HepG2 (cell line): ENCODE measurements around the gene GRB7. TPM values are rescaled to one million over a fixed set of nuclear protein-coding genes. Genes with fewer than 3 reads are reported as not detected.

Source experiments
- ARNT2 ChIP-seq: sonication (generic); formaldehyde crosslinking; IDR thresholded peaks from 2 replicates; pipeline ENCODE4 v1.8.0; 2022; ENCODE audit warnings: mild to moderate bottlenecking, low read depth, missing genetic modification reagents, moderate library complexity
- HNRNPLL ChIP-seq: fragments of 200-400 bp; formaldehyde crosslinking; IDR thresholded peaks from 2 replicates; pipeline ENCODE4 v1.6.1; 2017; ENCODE audit warnings: mild to moderate bottlenecking, low read depth, low read length; ENCODE audit not compliant: poor library complexity, severe bottlenecking
- MTA3 ChIP-seq: sonication (generic); formaldehyde crosslinking; IDR thresholded peaks from 2 replicates; pipeline ENCODE4 v1.4.0; 2020; ENCODE audit warnings: missing genetic modification reagents
- POLR2A ChIP-seq, 2 experiments: IDR thresholded peaks; 2 replicates each; pipeline ENCODE4 v1.6.1; 2011; ENCODE audit warnings: low read depth in 2 of 2, low read length in 2 of 2, mild to moderate bottlenecking in 1 of 2, moderate library complexity in 1 of 2; ENCODE audit not compliant: insufficient read depth in 1 of 2
- PPARG ChIP-seq: conservative IDR thresholded peaks from 2 replicates; pipeline ENCODE4 v1.6.1; 2016; ENCODE audit warnings: missing biosample characterization, missing genetic modification reagents
- RBAK ChIP-seq: sonication (generic); formaldehyde crosslinking; IDR thresholded peaks from 2 replicates; pipeline ENCODE4 v1.5.1; 2020; ENCODE audit warnings: mild to moderate bottlenecking, missing genetic modification reagents
- RCOR2 ChIP-seq: IDR thresholded peaks from 2 replicates; pipeline ENCODE4 v1.6.1; 2016; ENCODE audit warnings: missing biosample characterization, missing genetic modification reagents
- SMARCC2 ChIP-seq: fragments of 450-650 bp; IDR thresholded peaks from 2 replicates; pipeline ENCODE4 v1.6.1; 2017; ENCODE audit warnings: antibody characterized with exemption, mild to moderate bottlenecking
- SRSF9 ChIP-seq: fragments of 200-400 bp; formaldehyde crosslinking; IDR thresholded peaks from 2 replicates; pipeline ENCODE4 v1.6.1; 2018; ENCODE audit warnings: borderline replicate concordance, mild to moderate bottlenecking, low read depth, low read length; ENCODE audit not compliant: insufficient read depth, poor library complexity, severe bottlenecking
- SYNCRIP ChIP-seq: fragments of 200-400 bp; formaldehyde crosslinking; IDR thresholded peaks from 2 replicates; pipeline ENCODE4 v1.6.1; 2018; ENCODE audit warnings: mild to moderate bottlenecking, low read depth, low read length; ENCODE audit not compliant: insufficient read depth
- XRCC5 ChIP-seq: fragments of 200-400 bp; formaldehyde crosslinking; optimal IDR thresholded peaks from 2 replicates; pipeline ENCODE3; 2017; ENCODE audit warnings: mild to moderate bottlenecking, low read length
- ZFP82 ChIP-seq: sonication (generic); formaldehyde crosslinking; IDR thresholded peaks from 2 replicates; pipeline ENCODE4 v1.5.1; 2020; ENCODE audit warnings: mild to moderate bottlenecking, missing genetic modification reagents, borderline replicate concordance
- ZNF101 ChIP-seq: sonication (generic); formaldehyde crosslinking; IDR thresholded peaks from 2 replicates; pipeline ENCODE4 v1.4.0; 2020; ENCODE audit warnings: mild to moderate bottlenecking, low read depth, missing genetic modification reagents, borderline replicate concordance
- ZNF232 ChIP-seq: sonication (generic); formaldehyde crosslinking; IDR thresholded peaks from 2 replicates; pipeline ENCODE4 v1.4.0; 2020; ENCODE audit warnings: missing genetic modification reagents, borderline replicate concordance
- ZNF562 ChIP-seq: sonication (generic); formaldehyde crosslinking; IDR thresholded peaks from 2 replicates; pipeline ENCODE4 v1.8.0; 2022; ENCODE audit warnings: missing genetic modification reagents, borderline replicate concordance
- ZNF75D ChIP-seq: sonication (generic); formaldehyde crosslinking; IDR thresholded peaks from 2 replicates; pipeline ENCODE4 v1.8.1; 2023; ENCODE audit warnings: missing genetic modification reagents, mild to moderate bottlenecking, borderline replicate concordance
- ZSCAN9 ChIP-seq: IDR thresholded peaks from 2 replicates; pipeline ENCODE4 v1.6.1; 2016; ENCODE audit warnings: borderline replicate concordance
- polyA plus RNA-seq, 8 experiments: library from polyadenylated mRNA; depleted of rRNA in 3 of 8; stranded (reverse) in 7 of 8; unstranded in 1 of 8; fragments of >200 nt; fragmentation: Illumina TruSeq in 4 of 8; extraction: Trizol in 4 of 8; gene quantifications; 2 replicates each; pipeline versions ENCODE4 v1.2.1 to v1.2.3, GENCODE V29; 2011 to 2016; ENCODE audit warnings: low read depth in 4 of 8, missing spikeins in 1 of 8, mixed read lengths in 1 of 8; ENCODE audit not compliant: insufficient read depth in 1 of 8
- total RNA-seq, 5 experiments: library from RNA; depleted of rRNA; stranded (reverse); fragments of >200 nt; fragmentation: Illumina TruSeq; extraction: Trizol; gene quantifications; 2 replicates each; pipeline ENCODE4 v1.2.3, GENCODE V29; 2016; ENCODE audit warnings: low read depth in 1 of 5
- TF ChIP-seq, protein P1 (sequence below): sonication (generic); formaldehyde crosslinking; IDR thresholded peaks from 2 replicates; pipeline ENCODE4 v1.9.0; 2021; ENCODE audit warnings: mild to moderate bottlenecking, missing genetic modification reagents
- TF ChIP-seq, protein P2 (sequence below): sonication (generic); formaldehyde crosslinking; IDR thresholded peaks from 2 replicates; pipeline ENCODE4 v1.4.0; 2020; ENCODE audit warnings: missing genetic modification reagents, borderline replicate concordance
- TF ChIP-seq, protein P3 (sequence below): fragments of 450-650 bp; IDR thresholded peaks from 2 replicates; pipeline ENCODE4 v1.6.1; 2017

The GRB7 gene
- total and polyA plus RNA-seq, 2 of the 13 experiments (the other 11 are each of a cell fraction or from before 2014, with no cell fraction given), result 60.2 to 77.7 TPM

DNA sequence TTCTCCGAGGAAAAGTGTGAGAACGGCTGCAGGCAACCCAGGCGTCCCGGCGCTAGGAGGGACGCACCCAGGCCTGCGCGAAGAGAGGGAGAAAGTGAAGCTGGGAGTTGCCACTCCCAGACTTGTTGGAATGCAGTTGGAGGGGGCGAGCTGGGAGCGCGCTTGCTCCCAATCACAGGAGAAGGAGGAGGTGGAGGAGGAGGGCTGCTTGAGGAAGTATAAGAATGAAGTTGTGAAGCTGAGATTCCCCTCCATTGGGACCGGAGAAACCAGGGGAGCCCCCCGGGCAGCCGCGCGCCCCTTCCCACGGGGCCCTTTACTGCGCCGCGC, 38.0 kb upstream of the GRB7 start, which contains the start of gene ERBB2 (continued):
- TF ChIP-seq ZNF232 (CRISPR knock-in tag) (no peak), ZFP82 (CRISPR knock-in tag) (no peak), PPARG (CRISPR knock-in tag) (no peak), ZNF562 (CRISPR knock-in tag) (no peak), RCOR2 (CRISPR knock-in tag) (no peak), SMARCC2 (no peak), SRSF9 (no peak), SYNCRIP (no peak), ARNT2 (no peak), RBAK (CRISPR knock-in tag) (no peak), POLR2A (IDR thresholded peaks at IDR 0.05; ENCODE audit: insufficient read depth in 1 of 2, low read depth in 2 of 2, low read length in 2 of 2) (peak; percentile 53 to 73), ZSCAN9 (peak; percentile 60), ZNF75D (CRISPR knock-in tag) (no peak), MTA3 (CRISPR knock-in tag) (no peak), HNRNPLL (no peak), XRCC5 (no peak), ZNF101 (CRISPR knock-in tag) (no peak)
- TF ChIP-seq, protein P1, sequence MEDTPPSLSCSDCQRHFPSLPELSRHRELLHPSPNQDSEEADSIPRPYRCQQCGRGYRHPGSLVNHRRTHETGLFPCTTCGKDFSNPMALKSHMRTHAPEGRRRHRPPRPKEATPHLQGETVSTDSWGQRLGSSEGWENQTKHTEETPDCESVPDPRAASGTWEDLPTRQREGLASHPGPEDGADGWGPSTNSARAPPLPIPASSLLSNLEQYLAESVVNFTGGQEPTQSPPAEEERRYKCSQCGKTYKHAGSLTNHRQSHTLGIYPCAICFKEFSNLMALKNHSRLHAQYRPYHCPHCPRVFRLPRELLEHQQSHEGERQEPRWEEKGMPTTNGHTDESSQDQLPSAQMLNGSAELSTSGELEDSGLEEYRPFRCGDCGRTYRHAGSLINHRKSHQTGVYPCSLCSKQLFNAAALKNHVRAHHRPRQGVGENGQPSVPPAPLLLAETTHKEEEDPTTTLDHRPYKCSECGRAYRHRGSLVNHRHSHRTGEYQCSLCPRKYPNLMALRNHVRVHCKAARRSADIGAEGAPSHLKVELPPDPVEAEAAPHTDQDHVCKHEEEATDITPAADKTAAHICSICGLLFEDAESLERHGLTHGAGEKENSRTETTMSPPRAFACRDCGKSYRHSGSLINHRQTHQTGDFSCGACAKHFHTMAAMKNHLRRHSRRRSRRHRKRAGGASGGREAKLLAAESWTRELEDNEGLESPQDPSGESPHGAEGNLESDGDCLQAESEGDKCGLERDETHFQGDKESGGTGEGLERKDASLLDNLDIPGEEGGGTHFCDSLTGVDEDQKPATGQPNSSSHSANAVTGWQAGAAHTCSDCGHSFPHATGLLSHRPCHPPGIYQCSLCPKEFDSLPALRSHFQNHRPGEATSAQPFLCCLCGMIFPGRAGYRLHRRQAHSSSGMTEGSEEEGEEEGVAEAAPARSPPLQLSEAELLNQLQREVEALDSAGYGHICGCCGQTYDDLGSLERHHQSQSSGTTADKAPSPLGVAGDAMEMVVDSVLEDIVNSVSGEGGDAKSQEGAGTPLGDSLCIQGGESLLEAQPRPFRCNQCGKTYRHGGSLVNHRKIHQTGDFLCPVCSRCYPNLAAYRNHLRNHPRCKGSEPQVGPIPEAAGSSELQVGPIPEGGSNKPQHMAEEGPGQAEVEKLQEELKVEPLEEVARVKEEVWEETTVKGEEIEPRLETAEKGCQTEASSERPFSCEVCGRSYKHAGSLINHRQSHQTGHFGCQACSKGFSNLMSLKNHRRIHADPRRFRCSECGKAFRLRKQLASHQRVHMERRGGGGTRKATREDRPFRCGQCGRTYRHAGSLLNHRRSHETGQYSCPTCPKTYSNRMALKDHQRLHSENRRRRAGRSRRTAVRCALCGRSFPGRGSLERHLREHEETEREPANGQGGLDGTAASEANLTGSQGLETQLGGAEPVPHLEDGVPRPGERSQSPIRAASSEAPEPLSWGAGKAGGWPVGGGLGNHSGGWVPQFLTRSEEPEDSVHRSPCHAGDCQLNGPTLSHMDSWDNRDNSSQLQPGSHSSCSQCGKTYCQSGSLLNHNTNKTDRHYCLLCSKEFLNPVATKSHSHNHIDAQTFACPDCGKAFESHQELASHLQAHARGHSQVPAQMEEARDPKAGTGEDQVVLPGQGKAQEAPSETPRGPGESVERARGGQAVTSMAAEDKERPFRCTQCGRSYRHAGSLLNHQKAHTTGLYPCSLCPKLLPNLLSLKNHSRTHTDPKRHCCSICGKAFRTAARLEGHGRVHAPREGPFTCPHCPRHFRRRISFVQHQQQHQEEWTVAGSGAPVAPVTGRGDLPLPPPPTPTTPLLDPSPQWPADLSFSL (CRISPR knock-in tag), result no peak
- TF ChIP-seq, protein P2, sequence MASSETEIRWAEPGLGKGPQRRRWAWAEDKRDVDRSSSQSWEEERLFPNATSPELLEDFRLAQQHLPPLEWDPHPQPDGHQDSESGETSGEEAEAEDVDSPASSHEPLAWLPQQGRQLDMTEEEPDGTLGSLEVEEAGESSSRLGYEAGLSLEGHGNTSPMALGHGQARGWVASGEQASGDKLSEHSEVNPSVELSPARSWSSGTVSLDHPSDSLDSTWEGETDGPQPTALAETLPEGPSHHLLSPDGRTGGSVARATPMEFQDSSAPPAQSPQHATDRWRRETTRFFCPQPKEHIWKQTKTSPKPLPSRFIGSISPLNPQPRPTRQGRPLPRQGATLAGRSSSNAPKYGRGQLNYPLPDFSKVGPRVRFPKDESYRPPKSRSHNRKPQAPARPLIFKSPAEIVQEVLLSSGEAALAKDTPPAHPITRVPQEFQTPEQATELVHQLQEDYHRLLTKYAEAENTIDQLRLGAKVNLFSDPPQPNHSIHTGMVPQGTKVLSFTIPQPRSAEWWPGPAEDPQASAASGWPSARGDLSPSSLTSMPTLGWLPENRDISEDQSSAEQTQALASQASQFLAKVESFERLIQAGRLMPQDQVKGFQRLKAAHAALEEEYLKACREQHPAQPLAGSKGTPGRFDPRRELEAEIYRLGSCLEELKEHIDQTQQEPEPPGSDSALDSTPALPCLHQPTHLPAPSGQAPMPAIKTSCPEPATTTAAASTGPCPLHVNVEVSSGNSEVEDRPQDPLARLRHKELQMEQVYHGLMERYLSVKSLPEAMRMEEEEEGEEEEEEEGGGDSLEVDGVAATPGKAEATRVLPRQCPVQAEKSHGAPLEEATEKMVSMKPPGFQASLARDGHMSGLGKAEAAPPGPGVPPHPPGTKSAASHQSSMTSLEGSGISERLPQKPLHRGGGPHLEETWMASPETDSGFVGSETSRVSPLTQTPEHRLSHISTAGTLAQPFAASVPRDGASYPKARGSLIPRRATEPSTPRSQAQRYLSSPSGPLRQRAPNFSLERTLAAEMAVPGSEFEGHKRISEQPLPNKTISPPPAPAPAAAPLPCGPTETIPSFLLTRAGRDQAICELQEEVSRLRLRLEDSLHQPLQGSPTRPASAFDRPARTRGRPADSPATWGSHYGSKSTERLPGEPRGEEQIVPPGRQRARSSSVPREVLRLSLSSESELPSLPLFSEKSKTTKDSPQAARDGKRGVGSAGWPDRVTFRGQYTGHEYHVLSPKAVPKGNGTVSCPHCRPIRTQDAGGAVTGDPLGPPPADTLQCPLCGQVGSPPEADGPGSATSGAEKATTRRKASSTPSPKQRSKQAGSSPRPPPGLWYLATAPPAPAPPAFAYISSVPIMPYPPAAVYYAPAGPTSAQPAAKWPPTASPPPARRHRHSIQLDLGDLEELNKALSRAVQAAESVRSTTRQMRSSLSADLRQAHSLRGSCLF, result no peak
- TF ChIP-seq, protein P3, sequence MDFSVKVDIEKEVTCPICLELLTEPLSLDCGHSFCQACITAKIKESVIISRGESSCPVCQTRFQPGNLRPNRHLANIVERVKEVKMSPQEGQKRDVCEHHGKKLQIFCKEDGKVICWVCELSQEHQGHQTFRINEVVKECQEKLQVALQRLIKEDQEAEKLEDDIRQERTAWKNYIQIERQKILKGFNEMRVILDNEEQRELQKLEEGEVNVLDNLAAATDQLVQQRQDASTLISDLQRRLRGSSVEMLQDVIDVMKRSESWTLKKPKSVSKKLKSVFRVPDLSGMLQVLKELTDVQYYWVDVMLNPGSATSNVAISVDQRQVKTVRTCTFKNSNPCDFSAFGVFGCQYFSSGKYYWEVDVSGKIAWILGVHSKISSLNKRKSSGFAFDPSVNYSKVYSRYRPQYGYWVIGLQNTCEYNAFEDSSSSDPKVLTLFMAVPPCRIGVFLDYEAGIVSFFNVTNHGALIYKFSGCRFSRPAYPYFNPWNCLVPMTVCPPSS, result no peak
